ENCODE results near the gene ARL11. TPM values are rescaled to one million over a fixed set of nuclear protein-coding genes. Genes with fewer than 3 reads are reported as not detected.

ARL11 gene
- total RNA-seq, 1 experiment from 2014 or later, result 0.35 TPM

DNA sequence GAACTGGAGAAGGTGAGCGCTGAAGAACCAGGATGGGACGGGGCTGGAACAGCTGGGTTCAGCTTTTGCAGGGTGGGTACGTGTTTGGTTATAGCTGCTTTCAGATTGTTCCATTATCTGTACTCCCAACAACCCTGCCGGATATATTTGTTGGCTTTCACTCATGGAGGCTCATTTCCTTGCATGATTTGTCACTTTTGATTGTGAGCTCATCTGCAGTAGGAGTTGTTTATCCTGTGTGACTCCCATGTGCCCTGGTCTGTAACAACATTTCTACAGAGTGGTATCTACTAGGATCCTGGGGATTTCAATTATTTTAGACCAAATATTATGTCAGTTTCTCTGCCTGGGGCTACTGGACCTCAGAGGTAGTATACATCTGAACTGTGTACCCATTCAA, 5.4 kb downstream of the ARL11 start (continued):
- TF ChIP-seq, protein P1, sequence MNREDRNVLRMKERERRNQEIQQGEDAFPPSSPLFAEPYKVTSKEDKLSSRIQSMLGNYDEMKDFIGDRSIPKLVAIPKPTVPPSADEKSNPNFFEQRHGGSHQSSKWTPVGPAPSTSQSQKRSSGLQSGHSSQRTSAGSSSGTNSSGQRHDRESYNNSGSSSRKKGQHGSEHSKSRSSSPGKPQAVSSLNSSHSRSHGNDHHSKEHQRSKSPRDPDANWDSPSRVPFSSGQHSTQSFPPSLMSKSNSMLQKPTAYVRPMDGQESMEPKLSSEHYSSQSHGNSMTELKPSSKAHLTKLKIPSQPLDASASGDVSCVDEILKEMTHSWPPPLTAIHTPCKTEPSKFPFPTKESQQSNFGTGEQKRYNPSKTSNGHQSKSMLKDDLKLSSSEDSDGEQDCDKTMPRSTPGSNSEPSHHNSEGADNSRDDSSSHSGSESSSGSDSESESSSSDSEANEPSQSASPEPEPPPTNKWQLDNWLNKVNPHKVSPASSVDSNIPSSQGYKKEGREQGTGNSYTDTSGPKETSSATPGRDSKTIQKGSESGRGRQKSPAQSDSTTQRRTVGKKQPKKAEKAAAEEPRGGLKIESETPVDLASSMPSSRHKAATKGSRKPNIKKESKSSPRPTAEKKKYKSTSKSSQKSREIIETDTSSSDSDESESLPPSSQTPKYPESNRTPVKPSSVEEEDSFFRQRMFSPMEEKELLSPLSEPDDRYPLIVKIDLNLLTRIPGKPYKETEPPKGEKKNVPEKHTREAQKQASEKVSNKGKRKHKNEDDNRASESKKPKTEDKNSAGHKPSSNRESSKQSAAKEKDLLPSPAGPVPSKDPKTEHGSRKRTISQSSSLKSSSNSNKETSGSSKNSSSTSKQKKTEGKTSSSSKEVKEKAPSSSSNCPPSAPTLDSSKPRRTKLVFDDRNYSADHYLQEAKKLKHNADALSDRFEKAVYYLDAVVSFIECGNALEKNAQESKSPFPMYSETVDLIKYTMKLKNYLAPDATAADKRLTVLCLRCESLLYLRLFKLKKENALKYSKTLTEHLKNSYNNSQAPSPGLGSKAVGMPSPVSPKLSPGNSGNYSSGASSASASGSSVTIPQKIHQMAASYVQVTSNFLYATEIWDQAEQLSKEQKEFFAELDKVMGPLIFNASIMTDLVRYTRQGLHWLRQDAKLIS (CRISPR knock-in tag; IDR thresholded peaks at IDR 0.05; ENCODE audit: borderline replicate concordance), result no peak
- TF ChIP-seq, protein P2, sequence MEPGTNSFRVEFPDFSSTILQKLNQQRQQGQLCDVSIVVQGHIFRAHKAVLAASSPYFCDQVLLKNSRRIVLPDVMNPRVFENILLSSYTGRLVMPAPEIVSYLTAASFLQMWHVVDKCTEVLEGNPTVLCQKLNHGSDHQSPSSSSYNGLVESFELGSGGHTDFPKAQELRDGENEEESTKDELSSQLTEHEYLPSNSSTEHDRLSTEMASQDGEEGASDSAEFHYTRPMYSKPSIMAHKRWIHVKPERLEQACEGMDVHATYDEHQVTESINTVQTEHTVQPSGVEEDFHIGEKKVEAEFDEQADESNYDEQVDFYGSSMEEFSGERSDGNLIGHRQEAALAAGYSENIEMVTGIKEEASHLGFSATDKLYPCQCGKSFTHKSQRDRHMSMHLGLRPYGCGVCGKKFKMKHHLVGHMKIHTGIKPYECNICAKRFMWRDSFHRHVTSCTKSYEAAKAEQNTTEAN (CRISPR knock-in tag; IDR thresholded peaks at IDR 0.05), result no peak
- no peak for TF ChIP-seq ZNF219 (CRISPR knock-in tag; IDR thresholded peaks at IDR 0.05; ENCODE audit: borderline replicate concordance)

DNA sequence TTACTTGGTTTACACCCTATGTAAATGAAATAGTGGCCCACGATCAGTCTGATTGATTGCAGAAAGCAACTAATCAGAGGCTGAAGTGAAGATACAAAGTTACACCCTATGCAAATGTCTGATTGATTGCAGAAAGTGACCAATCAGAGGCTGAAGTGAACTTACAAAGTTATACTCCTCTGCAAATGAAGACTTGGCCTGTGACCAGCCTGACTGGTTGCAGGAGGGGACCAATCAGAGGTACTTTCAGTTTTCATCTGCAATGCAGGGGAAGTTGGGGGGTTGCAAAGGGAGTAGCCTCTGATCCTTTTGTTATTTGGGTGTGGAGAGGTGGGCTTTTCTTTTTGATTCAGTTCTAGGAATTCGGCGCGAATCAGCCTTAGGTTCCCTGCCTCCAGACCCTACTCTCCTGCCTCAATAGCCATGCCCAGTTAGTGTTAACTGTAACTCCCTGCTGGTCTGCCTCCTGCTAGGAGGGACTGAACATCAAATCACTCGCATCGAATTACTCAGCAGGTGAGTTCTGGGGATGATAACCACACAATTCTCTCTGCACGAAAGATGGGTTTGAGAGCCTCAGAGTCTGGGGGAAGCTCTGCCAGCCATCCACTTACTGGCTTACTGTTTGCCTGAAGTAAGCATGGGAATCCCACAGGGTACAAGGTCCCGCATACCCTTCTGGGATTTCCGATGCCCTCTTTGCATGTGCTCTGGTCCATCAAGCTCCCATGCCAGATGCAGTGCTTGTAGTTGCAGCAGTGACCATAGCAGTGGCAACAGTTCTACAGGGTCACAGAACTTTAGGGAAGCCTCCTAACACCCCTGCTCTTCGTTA, 7.5 kb downstream of the ARL11 start:
- Mint-ChIP-seq H3K4me1 (peaks cover 20% of the 10 kb centered on the region), H3K27ac (peak overlapping the region; percentile 87), H3K9me3 (peaks cover 4% of the 10 kb centered on the region; the same call in 1 of the 2 replicates), H3K36me3 (no peaks in the 10 kb centered on the region), H3K4me3 (peak overlapping the region; percentile 61), H3K27me3 (ENCODE audit: low read depth) (no peaks in the 10 kb centered on the region)
- no peak for DNase-seq (ENCODE audit: low spot score)
- TF ChIP-seq HMGA2 (CRISPR knock-in tag; IDR thresholded peaks at IDR 0.05), result no peak
- no peak for TF ChIP-seq NR1H2 (CRISPR knock-in tag; IDR thresholded peaks at IDR 0.05)
- TF ChIP-seq, protein P3, sequence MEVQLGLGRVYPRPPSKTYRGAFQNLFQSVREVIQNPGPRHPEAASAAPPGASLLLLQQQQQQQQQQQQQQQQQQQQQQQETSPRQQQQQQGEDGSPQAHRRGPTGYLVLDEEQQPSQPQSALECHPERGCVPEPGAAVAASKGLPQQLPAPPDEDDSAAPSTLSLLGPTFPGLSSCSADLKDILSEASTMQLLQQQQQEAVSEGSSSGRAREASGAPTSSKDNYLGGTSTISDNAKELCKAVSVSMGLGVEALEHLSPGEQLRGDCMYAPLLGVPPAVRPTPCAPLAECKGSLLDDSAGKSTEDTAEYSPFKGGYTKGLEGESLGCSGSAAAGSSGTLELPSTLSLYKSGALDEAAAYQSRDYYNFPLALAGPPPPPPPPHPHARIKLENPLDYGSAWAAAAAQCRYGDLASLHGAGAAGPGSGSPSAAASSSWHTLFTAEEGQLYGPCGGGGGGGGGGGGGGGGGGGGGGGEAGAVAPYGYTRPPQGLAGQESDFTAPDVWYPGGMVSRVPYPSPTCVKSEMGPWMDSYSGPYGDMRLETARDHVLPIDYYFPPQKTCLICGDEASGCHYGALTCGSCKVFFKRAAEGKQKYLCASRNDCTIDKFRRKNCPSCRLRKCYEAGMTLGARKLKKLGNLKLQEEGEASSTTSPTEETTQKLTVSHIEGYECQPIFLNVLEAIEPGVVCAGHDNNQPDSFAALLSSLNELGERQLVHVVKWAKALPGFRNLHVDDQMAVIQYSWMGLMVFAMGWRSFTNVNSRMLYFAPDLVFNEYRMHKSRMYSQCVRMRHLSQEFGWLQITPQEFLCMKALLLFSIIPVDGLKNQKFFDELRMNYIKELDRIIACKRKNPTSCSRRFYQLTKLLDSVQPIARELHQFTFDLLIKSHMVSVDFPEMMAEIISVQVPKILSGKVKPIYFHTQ (CRISPR knock-in tag; IDR thresholded peaks at IDR 0.05), result no peak
- TF ChIP-seq ZNF423 (CRISPR knock-in tag; IDR thresholded peaks at IDR 0.05), result peak; percentile 25; the same call in 1 of the 2 replicates
- TF ChIP-seq NFYB (CRISPR knock-in tag; conservative IDR thresholded peaks at IDR 0.05; ENCODE audit: low read depth), result peak; percentile 79
- TF ChIP-seq, protein P4, sequence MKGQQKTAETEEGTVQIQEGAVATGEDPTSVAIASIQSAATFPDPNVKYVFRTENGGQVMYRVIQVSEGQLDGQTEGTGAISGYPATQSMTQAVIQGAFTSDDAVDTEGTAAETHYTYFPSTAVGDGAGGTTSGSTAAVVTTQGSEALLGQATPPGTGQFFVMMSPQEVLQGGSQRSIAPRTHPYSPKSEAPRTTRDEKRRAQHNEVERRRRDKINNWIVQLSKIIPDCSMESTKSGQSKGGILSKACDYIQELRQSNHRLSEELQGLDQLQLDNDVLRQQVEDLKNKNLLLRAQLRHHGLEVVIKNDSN (CRISPR knock-in tag; IDR thresholded peaks at IDR 0.05), result no peak
- peak; percentile 36; the same call in 1 of the 2 replicates for TF ChIP-seq SP1 (CRISPR knock-in tag; conservative IDR thresholded peaks at IDR 0.05)
- TF ChIP-seq, protein P5, sequence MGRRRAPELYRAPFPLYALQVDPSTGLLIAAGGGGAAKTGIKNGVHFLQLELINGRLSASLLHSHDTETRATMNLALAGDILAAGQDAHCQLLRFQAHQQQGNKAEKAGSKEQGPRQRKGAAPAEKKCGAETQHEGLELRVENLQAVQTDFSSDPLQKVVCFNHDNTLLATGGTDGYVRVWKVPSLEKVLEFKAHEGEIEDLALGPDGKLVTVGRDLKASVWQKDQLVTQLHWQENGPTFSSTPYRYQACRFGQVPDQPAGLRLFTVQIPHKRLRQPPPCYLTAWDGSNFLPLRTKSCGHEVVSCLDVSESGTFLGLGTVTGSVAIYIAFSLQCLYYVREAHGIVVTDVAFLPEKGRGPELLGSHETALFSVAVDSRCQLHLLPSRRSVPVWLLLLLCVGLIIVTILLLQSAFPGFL (CRISPR knock-in tag; IDR thresholded peaks at IDR 0.05; ENCODE audit: borderline replicate concordance), result no peak
- peak; percentile 78 for ATAC-seq
- CTCF ChIA-PET, result interaction anchor here (1.2 kb wide), 1 partner anchor 29 kb away, joined by 5 read pairs; no protein-coding TSS in a partner anchor
- POLR2A ChIA-PET, result interaction anchor here (0.6 kb wide), 1 partner anchor 349 kb away, joined by 6 read pairs; no protein-coding TSS in a partner anchor

DNA sequence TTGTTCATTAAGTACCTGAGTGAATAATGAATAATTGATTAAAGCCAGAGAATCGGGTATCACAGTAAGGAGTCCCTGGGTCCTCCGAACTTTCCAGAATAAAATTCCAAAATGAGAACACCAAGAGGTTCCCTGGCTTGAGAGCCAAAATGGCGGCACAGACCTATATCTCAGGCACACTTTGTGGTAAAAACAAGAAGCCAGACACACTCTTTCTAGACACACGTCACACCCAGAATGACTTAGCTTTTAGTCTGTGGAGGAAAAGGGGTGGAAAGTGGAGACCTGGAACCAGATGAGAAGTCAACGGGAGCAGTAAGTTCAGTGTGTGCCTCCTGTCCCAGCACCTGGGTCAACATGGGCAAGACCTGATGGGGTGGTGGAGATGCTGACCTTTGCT, 8.4 kb downstream of the ARL11 start:
- DNase-seq (ENCODE audit: low spot score) (no peak), ATAC-seq (no peak)
- Mint-ChIP-seq H3K27me3 (ENCODE audit: low read depth) (no peaks in the 10 kb centered on the region), H3K27ac (no peak overlapping the region), H3K36me3 (no peaks in the 10 kb centered on the region), H3K4me3 (no peak overlapping the region), H3K9me3 (peaks cover 4% of the 10 kb centered on the region; the same call in 1 of the 2 replicates), H3K4me1 (peaks cover 29% of the 10 kb centered on the region)
- ChIA-PET CTCF (interaction anchor here (1.2 kb wide), 1 partner anchor 30 kb away, joined by 5 read pairs; no protein-coding TSS in a partner anchor), POLR2A (no interaction called here)
- TF ChIP-seq, protein P6, sequence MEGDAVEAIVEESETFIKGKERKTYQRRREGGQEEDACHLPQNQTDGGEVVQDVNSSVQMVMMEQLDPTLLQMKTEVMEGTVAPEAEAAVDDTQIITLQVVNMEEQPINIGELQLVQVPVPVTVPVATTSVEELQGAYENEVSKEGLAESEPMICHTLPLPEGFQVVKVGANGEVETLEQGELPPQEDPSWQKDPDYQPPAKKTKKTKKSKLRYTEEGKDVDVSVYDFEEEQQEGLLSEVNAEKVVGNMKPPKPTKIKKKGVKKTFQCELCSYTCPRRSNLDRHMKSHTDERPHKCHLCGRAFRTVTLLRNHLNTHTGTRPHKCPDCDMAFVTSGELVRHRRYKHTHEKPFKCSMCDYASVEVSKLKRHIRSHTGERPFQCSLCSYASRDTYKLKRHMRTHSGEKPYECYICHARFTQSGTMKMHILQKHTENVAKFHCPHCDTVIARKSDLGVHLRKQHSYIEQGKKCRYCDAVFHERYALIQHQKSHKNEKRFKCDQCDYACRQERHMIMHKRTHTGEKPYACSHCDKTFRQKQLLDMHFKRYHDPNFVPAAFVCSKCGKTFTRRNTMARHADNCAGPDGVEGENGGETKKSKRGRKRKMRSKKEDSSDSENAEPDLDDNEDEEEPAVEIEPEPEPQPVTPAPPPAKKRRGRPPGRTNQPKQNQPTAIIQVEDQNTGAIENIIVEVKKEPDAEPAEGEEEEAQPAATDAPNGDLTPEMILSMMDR (IDR thresholded peaks at IDR 0.05), result no peak
- TF ChIP-seq ZNF396 (CRISPR knock-in tag; IDR thresholded peaks at IDR 0.05; ENCODE audit: borderline replicate concordance), result no peak
- TF ChIP-seq, protein P7, sequence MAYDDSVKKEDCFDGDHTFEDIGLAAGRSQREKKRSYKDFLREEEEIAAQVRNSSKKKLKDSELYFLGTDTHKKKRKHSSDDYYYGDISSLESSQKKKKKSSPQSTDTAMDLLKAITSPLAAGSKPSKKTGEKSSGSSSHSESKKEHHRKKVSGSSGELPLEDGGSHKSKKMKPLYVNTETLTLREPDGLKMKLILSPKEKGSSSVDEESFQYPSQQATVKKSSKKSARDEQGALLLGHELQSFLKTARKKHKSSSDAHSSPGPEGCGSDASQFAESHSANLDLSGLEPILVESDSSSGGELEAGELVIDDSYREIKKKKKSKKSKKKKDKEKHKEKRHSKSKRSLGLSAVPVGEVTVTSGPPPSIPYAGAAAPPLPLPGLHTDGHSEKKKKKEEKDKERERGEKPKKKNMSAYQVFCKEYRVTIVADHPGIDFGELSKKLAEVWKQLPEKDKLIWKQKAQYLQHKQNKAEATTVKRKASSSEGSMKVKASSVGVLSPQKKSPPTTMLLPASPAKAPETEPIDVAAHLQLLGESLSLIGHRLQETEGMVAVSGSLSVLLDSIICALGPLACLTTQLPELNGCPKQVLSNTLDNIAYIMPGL (CRISPR knock-in tag; IDR thresholded peaks at IDR 0.05), result no peak

Data from WTC11 (cell line).